Measurements from ENCODE around the gene SLC4A11. TPM values are rescaled to one million over a fixed set of nuclear protein-coding genes. Genes with fewer than 3 reads are reported as not detected.
A peak's percentile ranks its signal among the peaks of the same experiment; 100 is the strongest.

SLC4A11 gene
- total RNA-seq, 1 donor, result 1.7 TPM

- no peak for DNase-seq (ENCODE audit: low read depth)
- H3K4me3 ChIP-seq (ENCODE audit: low read depth, low read length), result peak overlapping the region; percentile 86
- no peak for TF ChIP-seq CTCF (IDR thresholded peaks at IDR 0.05; ENCODE audit: insufficient read depth, low read depth, low read length)
These were observed 1.9 kb upstream of the SLC4A11 start for GRCh38 chr20:3240776-3241363.

GRCh38 chr20:3239867-3240775, 1.1 kb upstream of the SLC4A11 start:
- DNase-seq (ENCODE audit: low read depth), result peak; percentile 54
- peak overlapping the region; percentile 86 for H3K4me3 ChIP-seq (ENCODE audit: low read depth, low read length)

GRCh38 chr20:3238616-3239025, 369 bp downstream of the SLC4A11 start:
- DNase-seq (ENCODE audit: low read depth), result peak; percentile 60
- H3K4me3 ChIP-seq (ENCODE audit: low read depth, low read length), result peak overlapping the region; percentile 86
- no peak for TF ChIP-seq CTCF (IDR thresholded peaks at IDR 0.05; ENCODE audit: insufficient read depth, low read depth, low read length)

More at GRCh38 chr20:3239867-3240775, 1.1 kb upstream of the SLC4A11 start:
- TF ChIP-seq CTCF (IDR thresholded peaks at IDR 0.05; ENCODE audit: insufficient read depth, low read depth, low read length), result no peak

- no peak for TF ChIP-seq CTCF (IDR thresholded peaks at IDR 0.05; ENCODE audit: insufficient read depth, low read depth, low read length)
- H3K4me3 ChIP-seq (ENCODE audit: low read depth, low read length), result peak overlapping the region; percentile 86
- no peak for DNase-seq (ENCODE audit: low read depth)
These were observed 903 bp downstream of the SLC4A11 start for GRCh38 chr20:3237958-3238615.

GRCh38 chr20:3237011-3237957, 1.7 kb downstream of the SLC4A11 start:
- peak overlapping the region; percentile 86 for H3K4me3 ChIP-seq (ENCODE audit: low read depth, low read length)
- no peak for TF ChIP-seq CTCF (IDR thresholded peaks at IDR 0.05; ENCODE audit: insufficient read depth, low read depth, low read length)
- no peak for DNase-seq (ENCODE audit: low read depth)
